B cell (primary cell): Measurements from ENCODE around the gene TMEM80. TPM values are rescaled to one million over a fixed set of nuclear protein-coding genes. Genes with fewer than 3 reads are reported as not detected.

Experiments
- ATAC-seq: fragments of 200-7000 bp; cut with Tn5 transposase; one replicate; pipeline ENCODE4 v1.10.0; 2021; ENCODE audit warnings: low read depth, mild to moderate bottlenecking, moderate number of reproducible peaks, moderate library complexity
- CTCF ChIA-PET: fragments of 350-600 bp; sonication (Branson Sonifier 250); formaldehyde crosslinking; loops from one replicate; lab custom pipeline; 2021; ENCODE audit warnings: antibody characterized with exemption, inconsistent platforms; lab: Charles Lee
- POLR2A ChIA-PET: fragments of 350-600 bp; sonication (Branson Sonifier 250); formaldehyde crosslinking; loops from one replicate; lab custom pipeline; 2021; ENCODE audit warnings: antibody characterized with exemption; lab: Charles Lee
- DNase-seq: peaks from one replicate; pipeline ENCODE4 v3.0.0; 2013
- H2AFZ ChIP-seq: 2 replicates; pipeline ENCODE4 v1.6.1; 2012; ENCODE audit warnings: mild to moderate bottlenecking, low read depth, low read length; ENCODE audit not compliant: insufficient read depth, poor library complexity, severe bottlenecking
- H3K27ac ChIP-seq, 2 donors: 1 replicate in 1 of 2; 2 replicates in 1 of 2; pipeline ENCODE4 v1.5.1; 2012 to 2013; ENCODE audit warnings: low read length in 2 of 2, mild to moderate bottlenecking in 2 of 2, moderate library complexity in 1 of 2
- H3K27me3 ChIP-seq, 4 experiments: fragments of 200-600 bp in 1 of 4; sonication (generic) in 1 of 4; replicated peaks in 1 of 4; 1 replicate in 2 of 4; 2 replicates in 2 of 4; pipeline versions ENCODE4 v1.6.1 to v1.7.0; 2013 to 2016; ENCODE audit warnings: low read length in 3 of 4, mild to moderate bottlenecking in 2 of 4, mixed read lengths in 1 of 4, moderate library complexity in 1 of 4; ENCODE audit not compliant: insufficient read depth in 4 of 4, control insufficient read depth in 3 of 4; ENCODE audit errors: control extremely low read depth in 1 of 4
- H3K36me3 ChIP-seq, 2 experiments: replicated peaks in 1 of 2; 1 replicate in 1 of 2; 2 replicates in 1 of 2; pipeline versions ENCODE4 v1.6.1 to v1.7.1; 2013; ENCODE audit warnings: low read length in 1 of 2; ENCODE audit not compliant: insufficient read depth in 2 of 2, control insufficient read depth in 1 of 2; ENCODE audit errors: control extremely low read depth in 1 of 2, extremely low read depth in 1 of 2
- H3K4me1 ChIP-seq, 2 donors: fragments of 200-600 bp in 1 of 2; sonication (generic) in 1 of 2; 1 replicate in 1 of 2; 2 replicates in 1 of 2; pipeline versions ENCODE4 v1.5.1 to v1.6.1; 2013 to 2017; ENCODE audit warnings: low read length in 2 of 2; ENCODE audit not compliant: control insufficient read depth in 2 of 2, insufficient read depth in 2 of 2
- H3K4me2 ChIP-seq: replicated peaks from 2 replicates; pipeline ENCODE3; 2012; ENCODE audit warnings: mild to moderate bottlenecking, low read depth, low read length; ENCODE audit not compliant: poor library complexity, severe bottlenecking
- H3K4me3 ChIP-seq, 5 experiments: fragments of 200-600 bp in 1 of 5; sonication (generic) in 1 of 5; 1 replicate in 3 of 5; 2 replicates in 2 of 5; pipeline versions ENCODE4 v1.5.1 to v1.7.0; 2011 to 2016; ENCODE audit warnings: low read length in 4 of 5, mild to moderate bottlenecking in 4 of 5, low read depth in 2 of 5, control low read depth in 1 of 5, moderate library complexity in 1 of 5; ENCODE audit not compliant: insufficient read depth in 1 of 5; ENCODE audit errors: control extremely low read depth in 1 of 5, extremely low read depth in 1 of 5
- H3K79me2 ChIP-seq: fragments of 200-600 bp; sonication (generic); one replicate; pipeline ENCODE4 v1.6.0; 2016; ENCODE audit warnings: low read length; ENCODE audit not compliant: control insufficient read depth, insufficient read depth
- H3K9ac ChIP-seq: fragments of 200-600 bp; sonication (generic); 2 replicates; pipeline ENCODE4 v1.6.1; 2017; ENCODE audit warnings: mild to moderate bottlenecking, low read length, moderate library complexity
- H3K9me3 ChIP-seq, 3 donors: one replicate each; pipeline versions ENCODE4 v1.6.1 to v1.7.1; 2013; ENCODE audit warnings: low read length in 2 of 3; ENCODE audit not compliant: control insufficient read depth in 2 of 3, insufficient read depth in 1 of 3; ENCODE audit errors: control extremely low read depth in 1 of 3
- H4K20me1 ChIP-seq: 2 replicates; pipeline ENCODE4 v1.6.0; 2012; ENCODE audit warnings: mild to moderate bottlenecking, low read length; ENCODE audit not compliant: insufficient read depth, control insufficient read depth, poor library complexity, severe bottlenecking
- H3K27ac Mint-ChIP-seq: one replicate; pipeline ENCODE4 v1.8.0; 2021; ENCODE audit warnings: mixed read lengths
- H3K27me3 Mint-ChIP-seq: one replicate; pipeline ENCODE4 v1.8.0; 2021; ENCODE audit warnings: mixed read lengths
- H3K4me1 Mint-ChIP-seq: one replicate; pipeline ENCODE4 v1.8.0; 2021; ENCODE audit warnings: mixed read lengths
- H3K4me3 Mint-ChIP-seq: one replicate; pipeline ENCODE4 v1.8.0; 2021; ENCODE audit warnings: mixed read lengths
- H3K9me3 Mint-ChIP-seq: one replicate; pipeline ENCODE4 v1.8.0; 2022; ENCODE audit warnings: mixed read lengths; ENCODE audit not compliant: insufficient read depth
- EZH2 ChIP-seq: IDR thresholded peaks from 2 replicates; pipeline ENCODE4 v1.6.1; 2012; ENCODE audit warnings: borderline replicate concordance, low read depth, mild to moderate bottlenecking, moderate library complexity, low read length; ENCODE audit not compliant: insufficient read depth, poor library complexity, severe bottlenecking
- WGBS: methylation state at CpG from one replicate; pipeline ENCODE4 v1.1.5; 2013; ENCODE audit warnings: missing lambda C conversion rate; ENCODE audit not compliant: insufficient coverage; 5-methylcytosine and 5-hydroxymethylcytosine counted together
- intact Hi-C: fragments of 100-400 bp; cut with micrococcal nuclease; formaldehyde crosslinking; loops from one replicate; pipeline ENCODE4 v1.10.0; 2022
- polyA plus RNA-seq: library from polyadenylated mRNA; depleted of rRNA; stranded (reverse); fragments of >200 nt; gene quantifications from 2 replicates; pipeline ENCODE4 v1.2.3, GENCODE V29; 2012
- total RNA-seq, 2 donors: library from RNA; stranded (reverse); fragments of 120-200 nt in 1 of 2; gene quantifications; 1 replicate in 1 of 2; 2 replicates in 1 of 2; pipeline versions ENCODE4 v1.2.3 to v1.2.4, GENCODE V29; 2013 to 2022
- TF ChIP-seq, protein P1 (sequence below): fragments of 200-600 bp; IDR thresholded peaks from one replicate; pipeline ENCODE4 v1.8.0; 2022; ENCODE audit warnings: antibody characterized with exemption, mild to moderate bottlenecking

Gene TMEM80
- total and polyA plus RNA-seq, 2 donors (not counting 1 experiment from before 2014, with no cell fraction given) = 72.5 to 84.1 TPM

DNA sequence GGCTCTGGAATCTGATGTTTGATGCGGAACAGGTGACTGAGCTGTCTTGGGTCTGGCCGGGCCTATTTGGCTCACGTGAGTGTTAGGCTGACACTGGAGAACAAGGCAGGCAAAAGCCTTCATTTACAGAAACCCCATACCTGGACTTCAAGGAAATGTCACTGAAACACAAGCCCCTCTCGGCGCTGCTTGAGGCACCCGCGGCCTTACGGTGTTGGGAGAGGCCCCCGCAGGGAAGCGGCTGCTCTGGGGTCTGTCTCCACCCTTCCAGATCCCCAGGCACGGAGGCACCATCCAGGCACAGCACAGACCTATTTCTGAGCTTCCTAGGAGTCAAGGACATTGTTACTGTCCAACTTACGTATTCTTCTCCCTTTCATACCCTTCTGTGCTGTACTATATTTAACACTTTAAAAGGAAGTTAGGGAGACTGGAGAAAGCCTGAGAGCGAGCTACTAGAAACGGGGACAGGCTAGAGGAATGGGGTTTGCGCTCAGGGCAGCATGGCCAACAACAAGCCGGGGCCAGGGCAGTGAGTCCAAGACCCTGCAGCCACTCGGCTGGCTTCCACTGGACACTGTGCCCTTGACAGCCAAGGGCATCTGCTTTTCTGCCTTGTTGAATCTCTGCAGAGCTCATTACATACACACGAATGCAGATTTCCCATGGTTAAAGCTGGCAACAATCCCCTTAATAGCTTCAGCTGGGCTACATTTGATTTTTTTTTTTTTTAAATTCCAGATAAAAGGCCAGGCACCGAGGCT is 34.8 kb upstream of the TMEM80 start:
- Mint-ChIP-seq H3K9me3 (no peaks in the 10 kb centered on the region), H3K27ac (no peak overlapping the region), H3K4me1 (peaks cover 3% of the 10 kb centered on the region), H3K4me3 (no peak overlapping the region), H3K27me3 (no peaks in the 10 kb centered on the region)
- no peaks in the 10 kb centered on the region for H3K9me3 ChIP-seq
- TF ChIP-seq EZH2 = no peak
- TF ChIP-seq, protein P1, sequence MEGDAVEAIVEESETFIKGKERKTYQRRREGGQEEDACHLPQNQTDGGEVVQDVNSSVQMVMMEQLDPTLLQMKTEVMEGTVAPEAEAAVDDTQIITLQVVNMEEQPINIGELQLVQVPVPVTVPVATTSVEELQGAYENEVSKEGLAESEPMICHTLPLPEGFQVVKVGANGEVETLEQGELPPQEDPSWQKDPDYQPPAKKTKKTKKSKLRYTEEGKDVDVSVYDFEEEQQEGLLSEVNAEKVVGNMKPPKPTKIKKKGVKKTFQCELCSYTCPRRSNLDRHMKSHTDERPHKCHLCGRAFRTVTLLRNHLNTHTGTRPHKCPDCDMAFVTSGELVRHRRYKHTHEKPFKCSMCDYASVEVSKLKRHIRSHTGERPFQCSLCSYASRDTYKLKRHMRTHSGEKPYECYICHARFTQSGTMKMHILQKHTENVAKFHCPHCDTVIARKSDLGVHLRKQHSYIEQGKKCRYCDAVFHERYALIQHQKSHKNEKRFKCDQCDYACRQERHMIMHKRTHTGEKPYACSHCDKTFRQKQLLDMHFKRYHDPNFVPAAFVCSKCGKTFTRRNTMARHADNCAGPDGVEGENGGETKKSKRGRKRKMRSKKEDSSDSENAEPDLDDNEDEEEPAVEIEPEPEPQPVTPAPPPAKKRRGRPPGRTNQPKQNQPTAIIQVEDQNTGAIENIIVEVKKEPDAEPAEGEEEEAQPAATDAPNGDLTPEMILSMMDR = no peak
- no peak for ATAC-seq
- H3K27ac ChIP-seq = no peak overlapping the region
- intact Hi-C loops = no loop called here
- ChIA-PET POLR2A (no interaction called here), CTCF (interaction anchor here (0.6 to 8.7 kb wide), 6 partner anchors 9 to 99 kb away, joined by 3 to 104 read pairs (median 4); no protein-coding TSS in a partner anchor)
- no peaks in the 10 kb centered on the region for H3K27me3 ChIP-seq
- H3K4me2 ChIP-seq = no peak overlapping the region
- no peak overlapping the region for H3K4me3 ChIP-seq
- H3K4me1 ChIP-seq = no peaks in the 10 kb centered on the region
- 98% methylated on average over 18 of the region's 19 CpGs for WGBS
- no peak for DNase-seq
- peaks cover 0 to 22% of the 10 kb centered on the region in 2 experiments for H3K36me3 ChIP-seq
- peaks cover 15% of the 10 kb centered on the region for H4K20me1 ChIP-seq
- no peak overlapping the region for H3K9ac ChIP-seq
- H3K79me2 ChIP-seq = peaks cover 22% of the 10 kb centered on the region
- no peak overlapping the region for H2AFZ ChIP-seq

DNA sequence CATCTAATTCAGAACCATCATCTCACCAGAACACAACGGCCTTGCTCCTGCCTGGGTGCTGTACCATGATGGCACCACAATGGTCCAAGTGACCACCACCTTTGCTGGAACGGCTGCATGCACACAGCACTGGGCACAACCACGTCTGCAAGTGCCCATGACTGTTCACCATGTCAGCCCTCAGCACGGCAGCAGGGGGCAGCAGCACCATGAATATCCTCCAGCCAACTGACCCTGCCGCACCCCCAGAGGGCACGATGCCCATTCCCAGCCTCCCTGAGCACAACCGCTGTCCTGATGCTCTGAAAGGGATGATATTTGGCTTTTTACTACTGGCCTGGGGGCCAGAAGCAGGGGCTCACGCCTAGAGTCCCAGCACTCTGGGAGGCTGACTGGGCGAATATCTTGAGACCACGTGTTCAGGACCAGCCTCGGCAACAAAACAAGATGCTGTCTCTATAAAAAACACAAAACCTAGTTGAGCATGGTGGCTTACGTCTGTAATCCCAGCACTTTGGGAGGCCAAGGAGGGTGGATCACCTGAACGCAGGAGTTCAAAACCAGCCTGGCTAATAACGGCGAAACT is 32.8 kb upstream of the TMEM80 start:
- DNase-seq (peak; percentile 66), ATAC-seq (peak; percentile 80)
- Histone ChIP-seq H3K9ac (no peak overlapping the region), H3K9me3 (no peaks in the 10 kb centered on the region), H4K20me1 (peaks cover 15% of the 10 kb centered on the region), H3K4me3 (no peak overlapping the region), H3K27ac (no peak overlapping the region), H3K79me2 (peaks cover 18% of the 10 kb centered on the region), H3K36me3 (peaks cover 0 to 22% of the 10 kb centered on the region in 2 experiments), H3K4me2 (no peak overlapping the region), H2AFZ (no peak overlapping the region), H3K27me3 (no peaks in the 10 kb centered on the region), H3K4me1 (no peaks in the 10 kb centered on the region)
- no peak overlapping the region for H3K4me3 Mint-ChIP-seq
- WGBS = 67% methylated on average over 12 of the region's 15 CpGs
- peaks cover 3% of the 10 kb centered on the region for H3K4me1 Mint-ChIP-seq
- POLR2A ChIA-PET = no interaction called here
- CTCF ChIA-PET = interaction anchor here (0.7 to 8.7 kb wide), 7 partner anchors 12 to 102 kb away, joined by 3 to 104 read pairs (median 4); no protein-coding TSS in a partner anchor
- intact Hi-C loops = loop anchor here (1.0 kb wide), 1 partner anchor 66 kb away; no protein-coding TSS in a partner anchor
- H3K27ac Mint-ChIP-seq = no peak overlapping the region
- TF ChIP-seq, protein P1 = peak; percentile 75
- no peak for TF ChIP-seq EZH2
- no peaks in the 10 kb centered on the region for H3K9me3 Mint-ChIP-seq
- no peaks in the 10 kb centered on the region for H3K27me3 Mint-ChIP-seq
